IMR-90 (cell line): ENCODE data around the gene SOX1. TPM values are rescaled to one million over a fixed set of nuclear protein-coding genes. Genes with fewer than 3 reads are reported as not detected.

ENCODE experiments used
- ATAC-seq: fragments of 200-7000 bp; cut with Tn5 transposase; 2 replicates; pipeline ENCODE4 v1.9.1; 2020; ENCODE audit warnings: low read depth, mild to moderate bottlenecking, moderate library complexity
- BruUV-seq: library from RNA; stranded (reverse); fragments of 400-500 nt; replicated peaks from 2 replicates; lab custom pipeline; 2021; lab: Mats Ljungman, UMichigan
- CTCF ChIA-PET: fragments of 300-600 bp; formaldehyde crosslinking; extraction: SDS; loops from one replicate; lab custom pipeline; 2021; ENCODE audit warnings: antibody characterized with exemption; lab: Yijun Ruan, JAX
- POLR2A ChIA-PET: fragments of 300-600 bp; sonication (Branson Sonifier 250); formaldehyde crosslinking; loops from one replicate; lab custom pipeline; 2022; ENCODE audit warnings: antibody characterized with exemption; ENCODE audit not compliant: unreplicated experiment; lab: Charles Lee
- DNase-seq: peaks from one replicate; pipeline ENCODE4 v3.0.0; 2013
- H2AFZ ChIP-seq: replicated peaks from 2 replicates; pipeline ENCODE3; 2013; ENCODE audit warnings: low read length, mild to moderate bottlenecking; ENCODE audit not compliant: poor library complexity
- H2AK5ac ChIP-seq: 2 replicates; pipeline ENCODE4 v1.6.1; 2013; ENCODE audit warnings: low read depth, low read length, inconsistent platforms
- H2AK9ac ChIP-seq: replicated peaks from 2 replicates; pipeline ENCODE3; 2013; ENCODE audit warnings: mild to moderate bottlenecking, low read depth, low read length, moderate library complexity; ENCODE audit not compliant: poor library complexity
- H2BK120ac ChIP-seq: 2 replicates; pipeline ENCODE4 v1.6.1; 2013; ENCODE audit warnings: low read depth, low read length, inconsistent platforms
- H2BK15ac ChIP-seq: 3 replicates; pipeline ENCODE4 v1.6.1; 2013; ENCODE audit warnings: low read depth, low read length, inconsistent platforms
- H2BK20ac ChIP-seq: 2 replicates; pipeline ENCODE4 v1.6.1; 2013; ENCODE audit warnings: low read depth, mild to moderate bottlenecking, inconsistent platforms, low read length, moderate library complexity
- H2BK5ac ChIP-seq: 2 replicates; pipeline ENCODE4 v1.6.1; 2013; ENCODE audit warnings: mild to moderate bottlenecking, low read depth, low read length, inconsistent platforms; ENCODE audit not compliant: poor library complexity, severe bottlenecking
- H3K14ac ChIP-seq: replicated peaks from 2 replicates; pipeline ENCODE4 v1.6.1; 2013; ENCODE audit warnings: low read depth, low read length, inconsistent platforms
- H3K18ac ChIP-seq: 2 replicates; pipeline ENCODE4 v1.6.1; 2013; ENCODE audit warnings: low read depth, low read length, control low read depth
- H3K23ac ChIP-seq: 2 replicates; pipeline ENCODE4 v1.6.1; 2013; ENCODE audit warnings: low read depth, low read length, inconsistent platforms
- H3K27ac ChIP-seq: 2 replicates; pipeline ENCODE4 v1.5.1; 2013; ENCODE audit warnings: mild to moderate bottlenecking, control low read depth, low read length; ENCODE audit not compliant: insufficient read depth
- H3K27me3 ChIP-seq: 2 replicates; pipeline ENCODE4 v1.6.1; 2013; ENCODE audit warnings: low read length; ENCODE audit not compliant: control insufficient read depth, insufficient read depth
- H3K36me3 ChIP-seq: 2 replicates; pipeline ENCODE4 v1.6.1; 2013; ENCODE audit warnings: low read length, mixed read lengths; ENCODE audit not compliant: control insufficient read depth, insufficient read depth
- H3K4ac ChIP-seq: 2 replicates; pipeline ENCODE4 v1.6.1; 2013; ENCODE audit warnings: low read depth, low read length, inconsistent platforms
- H3K4me1 ChIP-seq: 2 replicates; pipeline ENCODE4 v1.6.1; 2013; ENCODE audit warnings: low read length, mixed read lengths; ENCODE audit not compliant: control insufficient read depth, insufficient read depth
- H3K4me2 ChIP-seq: 2 replicates; pipeline ENCODE4 v1.6.1; 2013; ENCODE audit warnings: low read depth, mild to moderate bottlenecking, control low read depth, low read length, moderate library complexity
- H3K4me3 ChIP-seq: 2 replicates; pipeline ENCODE4 v1.5.1; 2013; ENCODE audit warnings: low read depth, mild to moderate bottlenecking, control low read depth, low read length, moderate library complexity; ENCODE audit not compliant: insufficient read depth
- H3K56ac ChIP-seq: 2 replicates; pipeline ENCODE4 v1.6.1; 2013; ENCODE audit warnings: low read length, inconsistent platforms; ENCODE audit not compliant: insufficient read depth; ENCODE audit errors: extremely low read depth
- H3K79me1 ChIP-seq, 2 experiments: 2 replicates each; pipeline ENCODE4 v1.6.1; 2013; ENCODE audit warnings: low read length in 2 of 2, inconsistent platforms in 1 of 2, low read depth in 1 of 2
- H3K9ac ChIP-seq: 2 replicates; pipeline ENCODE4 v1.6.1; 2013; ENCODE audit warnings: low read depth, low read length, control low read depth
- H3K9me1 ChIP-seq: 2 replicates; pipeline ENCODE4 v1.6.1; 2013; ENCODE audit warnings: low read length, inconsistent platforms; ENCODE audit not compliant: insufficient read depth
- H3K9me3 ChIP-seq: 2 replicates; pipeline ENCODE4 v1.6.1; 2013; ENCODE audit warnings: low read length; ENCODE audit not compliant: control insufficient read depth, insufficient read depth
- H4K20me1 ChIP-seq: 2 replicates; pipeline ENCODE4 v1.6.1; 2013; ENCODE audit warnings: low read length, inconsistent platforms; ENCODE audit not compliant: insufficient read depth
- H4K5ac ChIP-seq: 2 replicates; pipeline ENCODE4 v1.6.1; 2013; ENCODE audit warnings: mild to moderate bottlenecking, low read depth, low read length, control low read depth
- H4K8ac ChIP-seq, 2 experiments: 2 replicates each; pipeline ENCODE4 v1.6.1; 2013; ENCODE audit warnings: low read depth in 2 of 2, low read length in 2 of 2, control low read depth in 1 of 2, inconsistent platforms in 1 of 2
- H4K91ac ChIP-seq: 2 replicates; pipeline ENCODE4 v1.6.1; 2013; ENCODE audit warnings: low read depth, low read length, inconsistent platforms; ENCODE audit not compliant: insufficient read depth
- POLR2A ChIP-seq: IDR thresholded peaks from 2 replicates; pipeline ENCODE4 v1.6.1; 2012; ENCODE audit warnings: mild to moderate bottlenecking, low read depth, low read length
- WGBS, 2 experiments: methylation state at CpG; one replicate each; pipeline versions ENCODE4 v1.1.5 to v1.1.7; 2013; ENCODE audit warnings: missing lambda C conversion rate in 2 of 2; ENCODE audit not compliant: insufficient read length in 1 of 2; ENCODE audit errors: extremely low coverage in 2 of 2; 5-methylcytosine and 5-hydroxymethylcytosine counted together
- dilution Hi-C: fragments of 300-500 bp; cut with HindIII; formaldehyde crosslinking; loops from one replicate; pipeline ENCODE4 v1.14.3; 2018; ENCODE audit warnings: low sequenced_read_pairs; ENCODE audit not compliant: unreplicated experiment
- in situ Hi-C: fragments of 300-500 bp; cut with MboI; formaldehyde crosslinking; loops from 3 replicates; pipeline ENCODE4 v1.14.3; 2019; ENCODE audit warnings: low sequenced_read_pairs, inconsistent platforms, mixed read lengths
- intact Hi-C: fragments of 100-400 bp; cut with micrococcal nuclease; formaldehyde crosslinking; loops from 2 replicates; pipeline ENCODE4 v1.10.0; 2022
- polyA plus RNA-seq, 3 experiments: library from polyadenylated mRNA; depleted of rRNA; stranded (reverse); fragments of >200 nt; gene quantifications; 2 replicates each; pipeline ENCODE4 v1.2.3, GENCODE V29; 2012; ENCODE audit warnings: low replicate concordance in 1 of 3
- total RNA-seq: library from RNA; depleted of rRNA; stranded (reverse); fragments of >200 nt; gene quantifications from 2 replicates; pipeline ENCODE4 v1.2.3, GENCODE V29; 2012

SOX1 gene
- total and polyA plus RNA-seq, 2 of the 4 experiments (the other 2 are of a cell fraction), result not detected

DNA sequence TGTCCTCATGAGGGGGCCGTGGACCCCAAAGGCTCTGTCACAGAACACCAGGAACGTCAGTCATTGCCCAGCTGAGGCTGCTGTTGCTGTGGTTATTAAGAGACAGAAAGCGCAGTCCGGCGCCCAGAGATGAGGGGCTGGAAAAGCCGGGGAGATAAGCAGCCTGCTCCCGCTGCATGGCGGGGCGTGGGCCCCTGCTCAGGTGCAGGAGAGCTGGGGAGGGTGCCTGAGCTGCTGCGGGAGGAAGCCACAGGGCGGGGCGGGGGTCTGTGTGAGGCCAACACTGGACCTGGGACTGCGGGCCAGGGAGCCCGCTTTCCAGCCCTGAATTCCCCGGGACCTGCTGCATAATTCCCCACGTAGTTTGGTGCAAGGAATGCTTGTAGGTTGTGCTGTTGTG lies 11.3 kb downstream of the SOX1 start:
- no peak overlapping the region for H4K5ac ChIP-seq
- no peak overlapping the region for H3K56ac ChIP-seq
- no peak overlapping the region for H2BK120ac ChIP-seq
- H2BK20ac ChIP-seq, result no peak overlapping the region
- in situ Hi-C loops, result loop anchor here (25.0 kb wide), 1 partner anchor 534 kb away; no protein-coding TSS in a partner anchor
- no peak for DNase-seq
- 0 out of 2 replicates have a peak, but pooled peaks cover 3% of the 10 kb centered on the region for H3K9me3 ChIP-seq
- peaks cover 4% of the 10 kb centered on the region; the same call in 1 of the 2 replicates for H3K9me1 ChIP-seq
- no peaks in the 10 kb centered on the region for H3K4me1 ChIP-seq
- ATAC-seq, result no peak
- no CpG with 5 or more reads among the region's 16 CpGs for WGBS, 2 experiments
- CTCF ChIA-PET, result no interaction called here
- no peak overlapping the region for H3K18ac ChIP-seq
- H3K36me3 ChIP-seq, result no peaks in the 10 kb centered on the region
- no peak overlapping the region for H4K91ac ChIP-seq
- H4K20me1 ChIP-seq, result no peaks in the 10 kb centered on the region
- no peak overlapping the region for H2AK9ac ChIP-seq
- H2AK5ac ChIP-seq, result no peak overlapping the region
- no peak overlapping the region for H4K8ac ChIP-seq
- POLR2A ChIA-PET, result no interaction called here
- H2BK5ac ChIP-seq, result no peak overlapping the region
- no peak overlapping the region for H3K9ac ChIP-seq
- no peak overlapping the region for H3K4ac ChIP-seq
- H3K14ac ChIP-seq, result no peak overlapping the region
- dilution Hi-C loops, result no loop called here
- H3K4me3 ChIP-seq, result no peak overlapping the region
- H3K4me2 ChIP-seq, result no peak overlapping the region
- no TSS peak for BruUV-seq
- intact Hi-C loops, result no loop called here
- H3K23ac ChIP-seq, result no peak overlapping the region
- H3K27ac ChIP-seq, result no peak overlapping the region
- no peaks in the 10 kb centered on the region for H3K79me1 ChIP-seq
- TF ChIP-seq POLR2A, result no peak
- no peak overlapping the region for H2AFZ ChIP-seq
- no peak overlapping the region for H2BK15ac ChIP-seq
- peaks cover 23% of the 10 kb centered on the region for H3K27me3 ChIP-seq
